Large intestine (tissue), 3 donors: ENCODE measurements around the gene SORBS2. TPM values are rescaled to one million over a fixed set of nuclear protein-coding genes. Genes with fewer than 3 reads are reported as not detected.
A peak's percentile ranks its signal among the peaks of the same experiment; 100 is the strongest.
"Not testable (repeated sequence)": the region's sequence is repeated elsewhere in the genome, so short reads cannot be mapped to it uniquely, and the experiment has no call there.

Source experiments
- DNase-seq, 2 donors: peaks; one replicate each; pipeline versions ENCODE4 v3.0.0 to v3.0.0-alpha.2; 2013
- H3K27ac ChIP-seq: one replicate; pipeline ENCODE4 v1.5.1; 2013; ENCODE audit warnings: low read length
- H3K27me3 ChIP-seq: 2 replicates; pipeline ENCODE4 v1.6.1; 2013; ENCODE audit warnings: low read length; ENCODE audit not compliant: control insufficient read depth, insufficient read depth
- H3K36me3 ChIP-seq: 2 replicates; pipeline ENCODE4 v1.6.1; 2013; ENCODE audit warnings: low read length; ENCODE audit not compliant: control insufficient read depth, insufficient read depth
- H3K4me1 ChIP-seq: one replicate; pipeline ENCODE4 v1.6.1; 2013; ENCODE audit warnings: low read length; ENCODE audit not compliant: control insufficient read depth, insufficient read depth
- H3K4me3 ChIP-seq: one replicate; pipeline ENCODE4 v1.5.1; 2013; ENCODE audit warnings: low read length
- H3K9me3 ChIP-seq: one replicate; pipeline ENCODE4 v1.6.1; 2013; ENCODE audit warnings: mild to moderate bottlenecking, low read depth, low read length, moderate library complexity; ENCODE audit not compliant: control insufficient read depth
- WGBS: methylation state at CpG from one replicate; pipeline ENCODE4 v1.1.5; 2013; ENCODE audit warnings: low lambda C conversion rate; ENCODE audit not compliant: insufficient coverage; 5-methylcytosine and 5-hydroxymethylcytosine counted together
- polyA plus RNA-seq: library from polyadenylated mRNA; unstranded; fragments of 120-200 nt; gene quantifications from one replicate; pipeline ENCODE4 v1.2.1, GENCODE V29; 2013

SORBS2 gene
- polyA plus RNA-seq, 1 donor = 34.4 TPM

DNA sequence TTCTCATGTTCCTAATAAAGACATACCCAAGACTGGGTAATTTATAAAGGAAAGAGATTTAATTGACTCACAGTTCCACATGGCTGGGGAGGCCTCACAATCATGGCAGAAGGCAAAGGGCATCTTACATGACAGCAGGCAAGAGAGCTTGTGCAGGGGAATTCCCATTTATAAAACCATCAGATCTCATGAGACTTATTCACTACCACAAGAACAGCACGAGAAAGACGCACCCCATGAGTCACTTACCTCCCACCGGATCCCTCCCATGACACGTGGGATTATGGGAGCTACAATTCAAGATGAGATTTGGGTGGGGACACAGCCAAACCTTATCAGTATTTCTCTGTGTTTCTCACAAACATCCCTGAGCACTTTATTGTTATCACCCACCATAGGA is 104.4 kb downstream of the SORBS2 start:
- not testable (repeated sequence) for H3K9me3 ChIP-seq
- H3K27ac ChIP-seq = peak overlapping the region; percentile 70

DNA sequence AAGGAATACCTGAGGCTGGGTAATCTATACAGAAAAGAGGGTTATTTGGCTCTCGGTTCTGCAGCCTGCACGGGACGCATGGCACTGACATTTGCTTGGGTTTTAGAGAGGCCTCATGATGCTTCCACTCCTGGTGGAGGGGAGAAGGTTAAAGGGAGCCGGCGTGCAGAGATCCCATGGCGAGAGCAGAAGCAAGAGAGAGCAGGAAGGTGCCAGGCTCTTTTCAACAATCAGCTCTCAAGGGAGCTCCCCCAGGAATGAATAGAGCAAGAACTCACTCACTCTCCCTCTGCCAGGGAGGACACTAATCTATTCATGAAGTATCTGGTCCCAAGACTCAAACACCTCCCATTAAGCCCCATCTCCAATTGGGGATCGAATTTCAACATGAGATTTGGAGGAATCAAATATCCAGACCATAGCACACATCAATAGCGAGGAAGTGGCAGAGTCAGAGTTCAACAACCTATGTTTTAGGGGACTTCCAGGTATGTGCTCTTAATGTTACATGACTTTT is 109.8 kb downstream of the SORBS2 start:
- peaks cover 3% of the 10 kb centered on the region for H3K4me1 ChIP-seq
- no peaks in the 10 kb centered on the region for H3K9me3 ChIP-seq
- no peak for DNase-seq
- H3K27ac ChIP-seq = no peak overlapping the region
- no CpG with 5 or more reads among the region's 8 CpGs for WGBS
- no peaks in the 10 kb centered on the region for H3K36me3 ChIP-seq
- no peak overlapping the region for H3K4me3 ChIP-seq
- H3K27me3 ChIP-seq = no peaks in the 10 kb centered on the region

More for the DNA sequence above, 104.4 kb downstream of the SORBS2 start:
- peaks cover 18% of the 10 kb centered on the region for H3K4me1 ChIP-seq
- no CpG with 5 or more reads among the region's 4 CpGs for WGBS
- H3K4me3 ChIP-seq, H3K36me3 ChIP-seq, H3K27me3 ChIP-seq: not testable (repeated sequence)
- DNase-seq = peak; percentile 65 to 72

DNA sequence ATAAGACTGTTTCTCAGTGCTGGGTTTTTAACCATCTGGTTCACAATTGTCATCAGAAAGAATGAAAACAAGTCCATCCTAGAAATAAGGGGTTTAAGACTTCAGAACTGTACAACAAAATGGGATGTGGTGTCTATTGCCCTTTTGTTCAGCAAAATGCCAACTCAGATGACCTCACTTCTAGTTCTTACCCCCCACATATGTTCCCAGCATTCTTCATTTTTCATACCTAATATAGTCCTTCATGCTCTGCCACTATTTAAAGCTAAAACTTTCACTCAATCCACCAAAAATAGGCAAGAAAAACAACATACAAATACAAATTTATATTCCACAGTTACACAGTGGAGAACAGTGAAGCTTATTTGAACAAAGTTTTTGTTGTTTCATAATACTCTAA is 111.4 kb downstream of the SORBS2 start:
- no peak overlapping the region for H3K27ac ChIP-seq
- H3K4me3 ChIP-seq = no peak overlapping the region
- H3K4me1 ChIP-seq = no peaks in the 10 kb centered on the region
- no peaks in the 10 kb centered on the region for H3K36me3 ChIP-seq
- H3K9me3 ChIP-seq = no peaks in the 10 kb centered on the region
- no peak for DNase-seq
- no peaks in the 10 kb centered on the region for H3K27me3 ChIP-seq

DNA sequence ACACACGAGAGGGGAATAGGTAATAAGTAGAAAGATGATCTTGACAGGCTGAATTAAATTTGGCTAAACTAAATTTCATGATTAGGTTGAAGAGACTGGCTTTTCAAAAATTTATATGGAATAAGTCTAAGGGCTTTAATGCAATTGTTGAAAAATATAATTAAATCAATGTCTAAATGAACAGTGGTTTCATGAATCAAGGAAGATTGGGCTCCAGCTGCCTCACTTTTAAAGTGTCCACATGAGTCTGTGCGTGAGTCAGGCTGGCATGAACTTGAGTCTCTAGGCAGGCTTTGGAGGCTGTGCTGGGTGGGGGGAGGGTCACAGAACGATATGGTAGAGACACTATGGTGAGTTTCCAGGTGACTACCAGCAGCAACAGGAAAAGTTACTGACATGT is 111.9 kb downstream of the SORBS2 start:
- H3K9me3 ChIP-seq = no peaks in the 10 kb centered on the region
- no peak overlapping the region for H3K4me3 ChIP-seq
- no peaks in the 10 kb centered on the region for H3K36me3 ChIP-seq
- DNase-seq = no peak
- no peaks in the 10 kb centered on the region for H3K4me1 ChIP-seq
- no peak overlapping the region for H3K27ac ChIP-seq
- WGBS = 80% methylated on average over 1 of the region's 3 CpGs
- no peaks in the 10 kb centered on the region for H3K27me3 ChIP-seq

DNA sequence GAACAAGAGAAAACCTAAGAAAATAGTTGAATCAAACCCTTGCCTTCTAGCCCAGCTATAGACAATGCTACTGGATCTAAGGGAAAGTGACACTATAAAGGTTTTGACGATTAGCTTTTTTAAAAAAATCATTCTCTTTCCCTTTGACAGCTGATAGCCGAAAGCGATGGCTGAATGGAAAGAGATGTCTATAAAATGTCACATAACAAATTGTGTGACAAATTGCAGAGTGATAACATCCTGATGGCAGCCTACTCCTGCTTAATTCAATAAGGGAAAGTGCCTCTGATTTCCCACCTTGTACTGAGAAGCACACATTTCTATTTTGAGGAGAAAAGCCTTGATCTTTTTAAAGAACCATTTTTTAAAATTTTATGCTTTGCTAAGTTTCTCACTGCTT is 114.5 kb downstream of the SORBS2 start:
- no peaks in the 10 kb centered on the region for H3K4me1 ChIP-seq

DNA sequence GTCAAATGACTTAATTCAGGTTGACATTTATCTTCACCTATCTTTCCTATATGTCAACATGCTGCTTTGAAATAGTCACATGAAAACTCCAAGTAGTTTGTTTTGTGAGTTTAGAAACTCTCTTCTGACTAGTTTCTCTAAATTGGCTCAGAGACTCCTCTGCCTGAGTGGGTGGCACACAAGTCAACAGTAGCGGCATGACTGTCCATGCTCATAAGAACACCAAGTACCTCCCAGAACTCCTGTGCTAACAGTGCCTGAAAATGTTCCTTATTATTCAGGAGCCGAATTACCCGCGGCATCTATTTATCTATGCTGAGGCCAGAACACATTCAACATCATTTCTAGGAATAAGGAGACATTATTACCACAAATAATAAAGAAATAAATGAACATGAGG is 116.3 kb downstream of the SORBS2 start:
- no peaks in the 10 kb centered on the region for H3K4me1 ChIP-seq
- WGBS = 100% methylated on average over 3 of the region's 4 CpGs
- H3K4me3 ChIP-seq = no peak overlapping the region
- no peaks in the 10 kb centered on the region for H3K27me3 ChIP-seq
- no peak overlapping the region for H3K27ac ChIP-seq
- no peaks in the 10 kb centered on the region for H3K36me3 ChIP-seq
- DNase-seq = no peak
- no peaks in the 10 kb centered on the region for H3K9me3 ChIP-seq

More for the DNA sequence above, 114.5 kb downstream of the SORBS2 start:
- H3K4me3 ChIP-seq = no peak overlapping the region
- H3K9me3 ChIP-seq = no peaks in the 10 kb centered on the region
- 83% methylated on average over 1 of the region's 3 CpGs for WGBS
- no peaks in the 10 kb centered on the region for H3K36me3 ChIP-seq
- no peak overlapping the region for H3K27ac ChIP-seq
- no peak for DNase-seq
- no peaks in the 10 kb centered on the region for H3K27me3 ChIP-seq

DNA sequence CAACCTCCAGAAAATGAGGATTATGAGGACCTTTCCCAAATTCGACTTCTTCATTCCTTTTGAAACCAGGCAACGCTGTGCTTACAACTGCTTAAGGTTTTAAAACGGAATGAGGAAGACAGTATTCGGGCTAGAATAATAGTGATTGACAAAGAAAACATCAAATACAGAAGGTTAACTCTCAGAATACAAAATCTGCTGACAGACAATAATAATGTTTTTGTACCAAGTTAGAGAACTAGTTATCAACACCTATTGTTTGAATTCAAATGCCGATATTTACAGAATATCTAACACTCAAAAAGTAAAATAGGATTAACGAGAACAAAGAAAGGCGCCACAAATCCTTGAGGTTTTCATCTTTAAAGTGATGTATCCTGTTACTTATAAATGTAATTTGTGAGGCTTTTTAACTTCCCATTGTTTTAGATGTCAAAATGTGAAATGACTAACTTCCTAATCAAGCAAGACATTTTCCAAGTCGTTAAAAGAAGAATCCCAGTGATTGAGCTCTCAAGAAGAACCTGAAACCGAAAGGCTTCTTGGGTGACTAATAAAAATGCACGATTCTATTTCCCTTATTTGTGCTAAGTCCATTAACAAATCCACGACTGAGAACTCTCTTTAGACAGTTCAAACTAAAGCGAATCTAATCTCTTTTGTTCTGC is 118.3 kb downstream of the SORBS2 start:
- H3K4me1 ChIP-seq = no peaks in the 10 kb centered on the region
- no peak overlapping the region for H3K4me3 ChIP-seq
- no peak overlapping the region for H3K27ac ChIP-seq
- H3K36me3 ChIP-seq = no peaks in the 10 kb centered on the region
- no peaks in the 10 kb centered on the region for H3K27me3 ChIP-seq
- no peaks in the 10 kb centered on the region for H3K9me3 ChIP-seq
- no peak for DNase-seq
- 64% methylated on average over 7 of the region's 12 CpGs for WGBS

DNA sequence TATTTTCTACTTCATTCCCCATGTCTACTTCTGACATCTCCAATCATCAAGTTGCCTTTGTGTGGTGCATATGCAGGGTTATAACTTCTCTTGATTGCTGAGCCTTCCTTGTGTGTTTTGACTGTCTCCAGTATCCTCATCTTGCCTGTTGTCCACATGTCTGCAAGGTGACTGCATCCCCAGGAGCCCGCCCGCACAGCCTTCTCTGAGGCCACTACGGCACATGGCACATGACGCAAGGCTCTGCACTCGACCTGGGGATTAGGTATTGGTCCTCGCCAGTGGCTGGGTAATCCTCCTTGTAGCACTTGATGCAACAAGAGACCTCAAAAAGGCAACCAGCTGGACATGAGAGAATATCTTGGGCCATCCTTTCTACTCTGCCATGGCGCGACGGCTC is 122.6 kb downstream of the SORBS2 start:
- Histone ChIP-seq H3K27me3 (no peaks in the 10 kb centered on the region), H3K9me3 (no peaks in the 10 kb centered on the region), H3K27ac (no peak overlapping the region), H3K4me1 (no peaks in the 10 kb centered on the region), H3K4me3 (no peak overlapping the region), H3K36me3 (no peaks in the 10 kb centered on the region)
- DNase-seq = no peak
- no CpG with 5 or more reads among the region's 9 CpGs for whole genome bisulfite sequencing

DNA sequence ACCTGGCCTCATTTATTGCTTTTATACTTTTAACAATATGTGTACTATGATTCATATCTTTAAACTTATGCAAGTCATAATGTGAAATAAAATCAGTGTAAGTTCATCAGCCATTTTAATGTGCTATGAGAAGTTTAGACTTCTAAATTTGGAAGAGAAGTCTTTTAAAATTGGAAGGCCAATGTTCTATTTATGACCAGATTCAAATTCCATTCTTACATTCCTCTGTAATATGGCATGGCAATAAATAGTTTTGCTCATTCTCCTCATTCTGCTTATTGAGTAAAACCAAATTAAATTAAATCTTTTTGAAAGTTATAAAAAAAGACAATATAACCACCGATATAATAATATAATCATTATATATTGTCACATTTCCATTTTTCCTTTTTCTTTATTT is 126.2 kb downstream of the SORBS2 start:
- H3K4me3 ChIP-seq = no peak overlapping the region
- no peaks in the 10 kb centered on the region for H3K27me3 ChIP-seq
- no peak overlapping the region for H3K27ac ChIP-seq
- H3K9me3 ChIP-seq = no peaks in the 10 kb centered on the region
- no peak for DNase-seq
- H3K36me3 ChIP-seq = no peaks in the 10 kb centered on the region
- H3K4me1 ChIP-seq = no peaks in the 10 kb centered on the region
- 100% methylated on average over 1 of the region's 1 CpG for WGBS

DNA sequence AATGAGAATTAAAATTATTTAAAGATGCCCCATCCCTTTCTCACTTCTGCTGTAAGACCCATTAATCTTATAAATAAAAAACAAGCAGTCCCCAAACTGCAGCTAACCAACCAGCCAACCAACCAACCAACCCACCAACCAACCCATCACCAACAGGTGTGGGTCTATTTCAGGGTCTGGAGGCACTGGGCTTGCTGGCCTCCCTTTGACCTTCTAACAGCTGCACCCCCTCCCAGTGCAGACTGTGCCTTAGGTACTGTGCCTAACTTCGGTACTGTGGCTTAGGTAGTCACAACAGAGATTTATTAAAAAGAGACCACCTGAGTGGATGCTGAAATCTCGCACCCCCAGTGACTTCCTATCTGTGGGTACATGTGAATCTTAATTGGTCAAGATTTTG is 128.1 kb downstream of the SORBS2 start:
- H3K27ac ChIP-seq = no peak overlapping the region
- H3K36me3 ChIP-seq = no peaks in the 10 kb centered on the region
- no peak for DNase-seq
- H3K4me3 ChIP-seq = no peak overlapping the region
- no peaks in the 10 kb centered on the region for H3K9me3 ChIP-seq
- H3K4me1 ChIP-seq = no peaks in the 10 kb centered on the region
- no peaks in the 10 kb centered on the region for H3K27me3 ChIP-seq
- no CpG with 5 or more reads among the region's 2 CpGs for WGBS

DNA sequence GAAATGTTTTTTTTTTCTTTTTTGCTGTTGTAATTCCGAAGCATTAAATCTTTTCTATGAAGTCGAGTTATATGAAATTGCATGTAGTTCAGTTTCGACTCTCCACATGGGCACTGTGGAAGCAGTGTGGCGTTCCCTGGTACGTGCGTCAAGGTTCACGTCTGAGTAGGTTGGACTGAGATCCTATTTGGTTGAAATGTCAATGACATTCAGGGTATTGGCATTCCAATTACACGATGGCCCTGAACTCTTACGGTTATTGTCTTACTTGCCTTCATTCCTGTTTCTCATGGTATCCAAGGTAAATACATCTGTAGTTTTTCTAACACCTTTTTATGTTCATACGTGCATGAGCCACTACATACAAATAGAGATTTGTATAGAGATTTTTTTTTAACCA is 128.8 kb downstream of the SORBS2 start:
- no peak for DNase-seq
- H3K9me3 ChIP-seq = no peaks in the 10 kb centered on the region
- no peaks in the 10 kb centered on the region for H3K36me3 ChIP-seq
- H3K4me1 ChIP-seq = no peaks in the 10 kb centered on the region
- H3K27ac ChIP-seq = no peak overlapping the region
- no peak overlapping the region for H3K4me3 ChIP-seq
- 89% methylated on average over 4 of the region's 10 CpGs for WGBS
- H3K27me3 ChIP-seq = no peaks in the 10 kb centered on the region
